ENCODE results near the gene SYT2.

Gene SYT2

GRCh38 chr1:202580619-202581018 is 129.6 kb downstream of the SYT2 start:
- TF ChIP-seq POU2F2 (IDR thresholded peaks at IDR 0.05; ENCODE audit: low read depth, low read length) (no peak), PAX5 (IDR thresholded peaks at IDR 0.05; ENCODE audit: insufficient read depth, low read length, severe bottlenecking) (no peak), TAF1 (IDR thresholded peaks at IDR 0.05; ENCODE audit: low read depth, low read length) (no peak), SPI1 (IDR thresholded peaks at IDR 0.05; ENCODE audit: low read depth, low read length) (no peak), POLR2AphosphoS5 (IDR thresholded peaks at IDR 0.05; ENCODE audit: low read depth, low read length) (no peak), POLR2A (IDR thresholded peaks at IDR 0.05; ENCODE audit: low read depth, low read length) (no peak)
- no peak for FAIRE-seq
- DNase-seq (ENCODE audit: insufficient read length, low spot score): no peak

GRCh38 chr1:202579806-202580205 is 130.4 kb downstream of the SYT2 start:
- FAIRE-seq (no peak), DNase-seq (ENCODE audit: insufficient read length, low spot score) (no peak)

GRCh38 chr1:202578565-202578964 is 131.7 kb downstream of the SYT2 start:
- TF ChIP-seq POU2F2 (IDR thresholded peaks at IDR 0.05; ENCODE audit: low read depth, low read length) (no peak), TAF1 (IDR thresholded peaks at IDR 0.05; ENCODE audit: low read depth, low read length) (no peak), SPI1 (IDR thresholded peaks at IDR 0.05; ENCODE audit: low read depth, low read length) (no peak), POLR2A (IDR thresholded peaks at IDR 0.05; ENCODE audit: low read depth, low read length) (no peak), PAX5 (IDR thresholded peaks at IDR 0.05; ENCODE audit: insufficient read depth, low read length, severe bottlenecking) (no peak), POLR2AphosphoS5 (IDR thresholded peaks at IDR 0.05; ENCODE audit: low read depth, low read length) (no peak)
- FAIRE-seq: no peak
- no peak for DNase-seq (ENCODE audit: insufficient read length, low spot score)

More at GRCh38 chr1:202579806-202580205, 130.4 kb downstream of the SYT2 start:
- no peak for TF ChIP-seq POLR2AphosphoS5 (IDR thresholded peaks at IDR 0.05; ENCODE audit: low read depth, low read length)
- no peak for TF ChIP-seq TAF1 (IDR thresholded peaks at IDR 0.05; ENCODE audit: low read depth, low read length)
- TF ChIP-seq PAX5 (IDR thresholded peaks at IDR 0.05; ENCODE audit: insufficient read depth, low read length, severe bottlenecking): no peak
- no peak for TF ChIP-seq SPI1 (IDR thresholded peaks at IDR 0.05; ENCODE audit: low read depth, low read length)
- no peak for TF ChIP-seq POLR2A (IDR thresholded peaks at IDR 0.05; ENCODE audit: low read depth, low read length)
- TF ChIP-seq POU2F2 (IDR thresholded peaks at IDR 0.05; ENCODE audit: low read depth, low read length): no peak

DNA sequence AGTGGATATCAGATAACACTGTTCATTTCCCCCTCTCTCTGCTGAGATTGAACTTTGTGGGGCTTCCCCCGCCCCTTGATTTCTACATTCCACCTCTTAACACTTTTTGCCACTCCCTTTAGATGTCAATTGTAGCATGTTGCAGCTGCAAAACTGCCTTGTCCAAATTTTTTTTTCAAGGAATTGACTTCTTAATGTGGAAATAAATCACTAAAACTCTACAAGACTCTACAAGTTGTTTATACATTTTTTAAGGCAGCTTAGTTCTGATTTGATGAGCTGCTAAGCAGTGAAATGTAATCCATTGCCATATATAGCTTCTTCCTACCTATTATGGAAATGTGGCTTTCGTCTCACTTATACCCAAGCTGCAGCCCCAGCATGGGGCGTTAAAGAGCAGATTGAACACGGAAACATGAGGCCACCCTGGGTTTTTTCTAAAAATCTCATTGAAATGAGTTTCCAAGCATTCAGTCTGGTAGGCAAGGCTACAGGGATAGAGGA is 132.2 kb downstream of the SYT2 start:
- DNase-seq (ENCODE audit: insufficient read length, low spot score) (no peak), FAIRE-seq (no peak)
- no peak for TF ChIP-seq SPI1 (IDR thresholded peaks at IDR 0.05; ENCODE audit: low read depth, low read length)
- no peak for TF ChIP-seq TAF1 (IDR thresholded peaks at IDR 0.05; ENCODE audit: low read depth, low read length)
- no peak for TF ChIP-seq POLR2A (IDR thresholded peaks at IDR 0.05; ENCODE audit: low read depth, low read length)
- TF ChIP-seq POLR2AphosphoS5 (IDR thresholded peaks at IDR 0.05; ENCODE audit: low read depth, low read length): no peak
- no peak for TF ChIP-seq POU2F2 (IDR thresholded peaks at IDR 0.05; ENCODE audit: low read depth, low read length)
- TF ChIP-seq PAX5 (IDR thresholded peaks at IDR 0.05; ENCODE audit: insufficient read depth, low read length, severe bottlenecking): no peak

DNA sequence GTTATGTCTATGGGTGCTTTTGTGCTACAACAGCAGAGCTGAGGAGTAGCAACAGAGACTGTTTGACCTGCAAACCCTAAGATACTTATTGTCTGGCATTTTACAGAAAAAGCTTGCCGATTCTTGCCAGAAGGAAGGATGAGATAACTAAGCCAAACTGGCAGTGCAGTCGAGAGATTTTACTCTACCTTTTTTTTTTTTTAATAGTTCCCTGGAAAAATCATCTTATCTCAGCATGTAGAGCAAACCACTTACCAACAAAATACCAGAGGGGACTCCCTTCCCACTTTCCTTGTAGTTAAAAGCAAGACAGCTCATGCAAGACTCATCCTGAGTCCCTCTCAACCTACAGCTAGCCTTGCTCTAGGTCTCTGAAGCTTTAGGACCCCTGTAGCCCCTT is 132.9 kb downstream of the SYT2 start:
- TF ChIP-seq POLR2AphosphoS5 (IDR thresholded peaks at IDR 0.05; ENCODE audit: low read depth, low read length) (no peak), POLR2A (IDR thresholded peaks at IDR 0.05; ENCODE audit: low read depth, low read length) (no peak), PAX5 (IDR thresholded peaks at IDR 0.05; ENCODE audit: insufficient read depth, low read length, severe bottlenecking) (no peak), POU2F2 (IDR thresholded peaks at IDR 0.05; ENCODE audit: low read depth, low read length) (no peak), TAF1 (IDR thresholded peaks at IDR 0.05; ENCODE audit: low read depth, low read length) (no peak), SPI1 (IDR thresholded peaks at IDR 0.05; ENCODE audit: low read depth, low read length) (no peak)
- no peak for FAIRE-seq
- DNase-seq (ENCODE audit: insufficient read length, low spot score): no peak

GRCh38 chr1:202576816-202577215 is 133.4 kb downstream of the SYT2 start:
- no peak for TF ChIP-seq POLR2A (IDR thresholded peaks at IDR 0.05; ENCODE audit: low read depth, low read length)
- no peak for TF ChIP-seq POU2F2 (IDR thresholded peaks at IDR 0.05; ENCODE audit: low read depth, low read length)
- no peak for TF ChIP-seq POLR2AphosphoS5 (IDR thresholded peaks at IDR 0.05; ENCODE audit: low read depth, low read length)
- no peak for TF ChIP-seq SPI1 (IDR thresholded peaks at IDR 0.05; ENCODE audit: low read depth, low read length)
- TF ChIP-seq PAX5 (IDR thresholded peaks at IDR 0.05; ENCODE audit: insufficient read depth, low read length, severe bottlenecking): no peak
- TF ChIP-seq TAF1 (IDR thresholded peaks at IDR 0.05; ENCODE audit: low read depth, low read length): no peak
- no peak for FAIRE-seq
- DNase-seq (ENCODE audit: insufficient read length, low spot score): no peak

DNA sequence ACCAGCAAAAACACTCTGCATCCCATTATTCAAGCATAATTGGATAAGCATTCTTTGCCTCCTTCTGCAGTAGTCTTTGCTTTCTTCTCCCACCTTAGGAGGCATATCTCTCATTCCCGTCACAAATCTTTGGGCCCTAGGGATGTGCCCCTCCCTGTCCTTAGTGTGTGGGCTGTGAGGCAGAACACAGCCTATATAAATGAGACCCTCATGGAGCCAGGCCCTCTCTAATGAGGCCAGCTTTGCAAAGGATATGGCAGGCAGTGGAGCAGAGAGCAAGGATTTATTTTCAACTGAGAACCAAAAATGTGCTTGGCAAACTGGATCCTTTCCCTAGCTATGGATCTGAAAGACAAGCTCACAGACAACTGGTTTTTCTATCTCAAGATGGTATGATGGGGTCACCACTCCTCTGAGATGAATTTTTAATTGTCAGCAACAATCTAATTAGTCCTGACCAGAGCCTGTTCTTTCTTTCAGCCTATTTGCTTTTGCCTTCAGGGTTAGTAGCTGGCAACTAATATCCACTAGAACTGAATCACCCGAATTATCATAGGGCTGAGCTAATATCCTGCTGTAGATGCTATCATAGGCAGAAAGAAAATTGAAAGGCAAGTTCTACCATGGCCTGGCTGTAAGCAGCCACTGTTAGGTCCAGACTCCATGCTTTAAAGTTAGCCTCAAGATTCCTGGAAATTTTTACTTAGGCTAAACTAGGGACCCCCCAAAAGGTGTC is 134.2 kb downstream of the SYT2 start:
- DNase-seq (ENCODE audit: insufficient read length, low spot score) (no peak), FAIRE-seq (no peak)
- TF ChIP-seq TAF1 (IDR thresholded peaks at IDR 0.05; ENCODE audit: low read depth, low read length) (no peak), POLR2A (IDR thresholded peaks at IDR 0.05; ENCODE audit: low read depth, low read length) (no peak), PAX5 (IDR thresholded peaks at IDR 0.05; ENCODE audit: insufficient read depth, low read length, severe bottlenecking) (no peak), POU2F2 (IDR thresholded peaks at IDR 0.05; ENCODE audit: low read depth, low read length) (no peak), SPI1 (IDR thresholded peaks at IDR 0.05; ENCODE audit: low read depth, low read length) (no peak), POLR2AphosphoS5 (IDR thresholded peaks at IDR 0.05; ENCODE audit: low read depth, low read length) (no peak)

DNA sequence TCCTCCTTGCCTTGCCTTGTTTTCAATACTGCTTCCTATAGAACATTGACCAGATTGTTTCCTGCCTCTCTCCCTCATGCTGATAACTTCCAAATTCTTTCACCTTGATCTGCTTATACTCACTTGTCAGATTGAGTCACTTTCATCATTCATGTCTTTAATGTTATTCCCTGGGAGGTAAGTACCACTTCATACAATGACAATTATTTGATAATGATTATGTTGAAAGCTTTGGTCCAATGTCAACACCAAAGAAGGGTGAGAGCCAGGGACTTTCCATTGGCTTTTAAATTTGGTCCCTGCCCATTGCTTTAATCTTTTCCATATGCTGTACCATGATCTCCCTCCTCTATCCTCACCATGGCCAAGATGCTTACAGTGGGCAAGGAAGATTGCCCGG is 137.4 kb downstream of the SYT2 start:
- FAIRE-seq: no peak

GRCh38 chr1:202571719-202572339 is 138.4 kb downstream of the SYT2 start:
- no peak for DNase-seq (ENCODE audit: insufficient read length, low spot score)
- no peak for FAIRE-seq
- TF ChIP-seq POLR2AphosphoS5 (IDR thresholded peaks at IDR 0.05; ENCODE audit: low read depth, low read length): no peak
- no peak for TF ChIP-seq SPI1 (IDR thresholded peaks at IDR 0.05; ENCODE audit: low read depth, low read length)
- no peak for TF ChIP-seq TAF1 (IDR thresholded peaks at IDR 0.05; ENCODE audit: low read depth, low read length)
- TF ChIP-seq POU2F2 (IDR thresholded peaks at IDR 0.05; ENCODE audit: low read depth, low read length): no peak
- no peak for TF ChIP-seq PAX5 (IDR thresholded peaks at IDR 0.05; ENCODE audit: insufficient read depth, low read length, severe bottlenecking)
- no peak for TF ChIP-seq POLR2A (IDR thresholded peaks at IDR 0.05; ENCODE audit: low read depth, low read length)

More for the DNA sequence above, 137.4 kb downstream of the SYT2 start:
- DNase-seq (ENCODE audit: insufficient read length, low spot score): no peak
- TF ChIP-seq POLR2A (IDR thresholded peaks at IDR 0.05; ENCODE audit: low read depth, low read length): no peak
- TF ChIP-seq SPI1 (IDR thresholded peaks at IDR 0.05; ENCODE audit: low read depth, low read length): no peak
- no peak for TF ChIP-seq POLR2AphosphoS5 (IDR thresholded peaks at IDR 0.05; ENCODE audit: low read depth, low read length)
- no peak for TF ChIP-seq TAF1 (IDR thresholded peaks at IDR 0.05; ENCODE audit: low read depth, low read length)
- TF ChIP-seq PAX5 (IDR thresholded peaks at IDR 0.05; ENCODE audit: insufficient read depth, low read length, severe bottlenecking): no peak
- TF ChIP-seq POU2F2 (IDR thresholded peaks at IDR 0.05; ENCODE audit: low read depth, low read length): no peak

Data from GM12891 (cell line).